Ishikawa (cell line): ENCODE measurements around the gene SOX14.

Source experiments
- CEBPB ChIP-seq: IDR thresholded peaks from 2 replicates; pipeline ENCODE4 v1.6.1; 2012
- CREB1 ChIP-seq: IDR thresholded peaks from 2 replicates; pipeline ENCODE4 v1.6.1; 2012; ENCODE audit warnings: low read depth
- EGR1 ChIP-seq: IDR thresholded peaks from 2 replicates; pipeline ENCODE4 v1.6.1; 2012
- EP300 ChIP-seq: IDR thresholded peaks from 2 replicates; pipeline ENCODE4 v1.6.1; 2012; ENCODE audit warnings: borderline replicate concordance
- FOXM1 ChIP-seq: IDR thresholded peaks from 2 replicates; pipeline ENCODE4 v1.6.1; 2012; ENCODE audit warnings: low read depth, borderline replicate concordance
- MAX ChIP-seq: IDR thresholded peaks from 2 replicates; pipeline ENCODE4 v1.6.1; 2012
- NFIC ChIP-seq: IDR thresholded peaks from 2 replicates; pipeline ENCODE4 v1.6.1; 2012
- RAD21 ChIP-seq: IDR thresholded peaks from 2 replicates; pipeline ENCODE4 v1.6.1; 2012; ENCODE audit warnings: low read depth
- TAF1 ChIP-seq: IDR thresholded peaks from 2 replicates; pipeline ENCODE4 v1.6.1; 2012; ENCODE audit warnings: low read depth, mild to moderate bottlenecking
- TCF12 ChIP-seq: IDR thresholded peaks from 2 replicates; pipeline ENCODE4 v1.6.1; 2012; ENCODE audit warnings: low read depth
- TEAD4 ChIP-seq: IDR thresholded peaks from 2 replicates; pipeline ENCODE4 v1.6.1; 2012
- YY1 ChIP-seq: IDR thresholded peaks from 2 replicates; pipeline ENCODE4 v1.6.1; 2012; ENCODE audit warnings: low read depth
- ZBTB7A ChIP-seq: IDR thresholded peaks from 2 replicates; pipeline ENCODE4 v1.6.1; 2012; ENCODE audit warnings: low read depth
- TF ChIP-seq, protein P1 (sequence below): IDR thresholded peaks from 2 replicates; pipeline ENCODE4 v1.6.1; 2012; ENCODE audit warnings: low read depth, mild to moderate bottlenecking
- TF ChIP-seq, protein P2 (sequence below): IDR thresholded peaks from 2 replicates; pipeline ENCODE4 v1.6.1; 2012

The SOX14 gene

DNA sequence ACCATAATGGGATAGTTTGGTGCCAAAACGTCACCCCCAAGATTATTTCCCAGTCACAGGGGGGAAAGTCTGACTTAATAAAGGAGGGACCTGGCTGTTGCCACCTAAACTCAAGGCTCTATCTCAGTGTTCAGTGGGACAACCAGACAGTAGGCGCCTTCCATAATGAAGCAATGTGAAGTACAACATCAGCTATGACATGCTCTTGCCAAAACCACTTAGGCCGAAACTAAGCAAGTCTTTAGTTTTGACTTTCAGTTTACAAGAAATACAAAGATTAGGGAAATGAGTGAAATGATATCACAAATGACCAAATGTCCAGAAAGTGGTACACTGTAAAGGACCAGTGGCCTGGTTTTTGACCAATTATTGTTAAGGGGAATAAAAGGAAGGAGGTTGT lies 32.9 kb downstream of the SOX14 start:
- TF ChIP-seq, protein P1, sequence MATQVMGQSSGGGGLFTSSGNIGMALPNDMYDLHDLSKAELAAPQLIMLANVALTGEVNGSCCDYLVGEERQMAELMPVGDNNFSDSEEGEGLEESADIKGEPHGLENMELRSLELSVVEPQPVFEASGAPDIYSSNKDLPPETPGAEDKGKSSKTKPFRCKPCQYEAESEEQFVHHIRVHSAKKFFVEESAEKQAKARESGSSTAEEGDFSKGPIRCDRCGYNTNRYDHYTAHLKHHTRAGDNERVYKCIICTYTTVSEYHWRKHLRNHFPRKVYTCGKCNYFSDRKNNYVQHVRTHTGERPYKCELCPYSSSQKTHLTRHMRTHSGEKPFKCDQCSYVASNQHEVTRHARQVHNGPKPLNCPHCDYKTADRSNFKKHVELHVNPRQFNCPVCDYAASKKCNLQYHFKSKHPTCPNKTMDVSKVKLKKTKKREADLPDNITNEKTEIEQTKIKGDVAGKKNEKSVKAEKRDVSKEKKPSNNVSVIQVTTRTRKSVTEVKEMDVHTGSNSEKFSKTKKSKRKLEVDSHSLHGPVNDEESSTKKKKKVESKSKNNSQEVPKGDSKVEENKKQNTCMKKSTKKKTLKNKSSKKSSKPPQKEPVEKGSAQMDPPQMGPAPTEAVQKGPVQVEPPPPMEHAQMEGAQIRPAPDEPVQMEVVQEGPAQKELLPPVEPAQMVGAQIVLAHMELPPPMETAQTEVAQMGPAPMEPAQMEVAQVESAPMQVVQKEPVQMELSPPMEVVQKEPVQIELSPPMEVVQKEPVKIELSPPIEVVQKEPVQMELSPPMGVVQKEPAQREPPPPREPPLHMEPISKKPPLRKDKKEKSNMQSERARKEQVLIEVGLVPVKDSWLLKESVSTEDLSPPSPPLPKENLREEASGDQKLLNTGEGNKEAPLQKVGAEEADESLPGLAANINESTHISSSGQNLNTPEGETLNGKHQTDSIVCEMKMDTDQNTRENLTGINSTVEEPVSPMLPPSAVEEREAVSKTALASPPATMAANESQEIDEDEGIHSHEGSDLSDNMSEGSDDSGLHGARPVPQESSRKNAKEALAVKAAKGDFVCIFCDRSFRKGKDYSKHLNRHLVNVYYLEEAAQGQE = no peak
- TF ChIP-seq, protein P2, sequence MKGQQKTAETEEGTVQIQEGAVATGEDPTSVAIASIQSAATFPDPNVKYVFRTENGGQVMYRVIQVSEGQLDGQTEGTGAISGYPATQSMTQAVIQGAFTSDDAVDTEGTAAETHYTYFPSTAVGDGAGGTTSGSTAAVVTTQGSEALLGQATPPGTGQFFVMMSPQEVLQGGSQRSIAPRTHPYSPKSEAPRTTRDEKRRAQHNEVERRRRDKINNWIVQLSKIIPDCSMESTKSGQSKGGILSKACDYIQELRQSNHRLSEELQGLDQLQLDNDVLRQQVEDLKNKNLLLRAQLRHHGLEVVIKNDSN = no peak
- TF ChIP-seq MAX (no peak), TAF1 (no peak), FOXM1 (no peak), RAD21 (no peak), EGR1 (no peak), NFIC (no peak), TCF12 (no peak), ZBTB7A (no peak), CEBPB (no peak), YY1 (no peak), EP300 (no peak), CREB1 (no peak), TEAD4 (no peak)

GRCh38 chr3:137803215-137803614 lies 39.1 kb downstream of the SOX14 start:
- TF ChIP-seq MAX = no peak
- TF ChIP-seq YY1 = no peak
- no peak for TF ChIP-seq NFIC
- TF ChIP-seq, protein P2 = no peak
- no peak for TF ChIP-seq ZBTB7A
- TF ChIP-seq TEAD4 = no peak
- TF ChIP-seq EP300 = no peak
- no peak for TF ChIP-seq CEBPB
- no peak for TF ChIP-seq EGR1
- TF ChIP-seq TCF12 = no peak

GRCh38 chr3:137807998-137808397 lies 43.9 kb downstream of the SOX14 start:
- TF ChIP-seq ZBTB7A (no peak), MAX (no peak), TEAD4 (no peak), RAD21 (no peak), EP300 (no peak), NFIC (no peak), FOXM1 (no peak), CEBPB (no peak), EGR1 (no peak), YY1 (no peak), TAF1 (no peak), TCF12 (no peak), CREB1 (no peak)
- TF ChIP-seq, protein P2 = no peak
- TF ChIP-seq, protein P1 = no peak

DNA sequence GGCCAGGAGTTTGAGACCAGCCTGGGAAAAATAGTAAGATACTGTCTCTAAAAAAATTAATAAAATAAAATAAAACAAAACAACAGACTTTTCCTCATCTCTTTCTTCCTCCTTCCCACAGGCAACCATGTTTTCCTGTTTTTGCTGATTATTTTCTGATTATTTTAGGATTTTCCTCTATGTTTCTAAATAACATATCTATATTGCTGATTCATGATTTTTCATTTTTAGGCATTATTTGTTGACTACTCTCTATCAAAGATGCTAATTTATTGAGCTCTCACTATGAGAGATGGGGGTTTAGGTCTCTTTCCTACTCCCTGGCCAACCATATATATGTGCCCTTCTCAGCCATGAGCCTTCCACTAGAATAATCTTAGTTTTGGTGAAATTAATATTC lies 45.4 kb downstream of the SOX14 start:
- TF ChIP-seq, protein P2 = no peak
- TF ChIP-seq RAD21 (no peak), CREB1 (no peak), CEBPB (no peak), TCF12 (no peak), TAF1 (no peak)
- TF ChIP-seq, protein P1 = no peak
